GM18507 (cell line): ENCODE measurements around the gene DNAJC22.
"Not testable (repeated sequence)": the region's sequence is repeated elsewhere in the genome, so short reads cannot be mapped to it uniquely, and the experiment has no call there.

Experiments used
- DNase-seq: peaks from one replicate; pipeline ENCODE4 v3.0.0; 2011; ENCODE audit warnings: low read depth; ENCODE audit not compliant: insufficient read length; ENCODE audit errors: extremely low spot score
- FAIRE-seq: peaks from 2 replicates; lab custom pipeline; 2011; peaks lifted over from hg19 to GRCh38; lab: Jason Lieb, UNC

The DNAJC22 gene

DNA sequence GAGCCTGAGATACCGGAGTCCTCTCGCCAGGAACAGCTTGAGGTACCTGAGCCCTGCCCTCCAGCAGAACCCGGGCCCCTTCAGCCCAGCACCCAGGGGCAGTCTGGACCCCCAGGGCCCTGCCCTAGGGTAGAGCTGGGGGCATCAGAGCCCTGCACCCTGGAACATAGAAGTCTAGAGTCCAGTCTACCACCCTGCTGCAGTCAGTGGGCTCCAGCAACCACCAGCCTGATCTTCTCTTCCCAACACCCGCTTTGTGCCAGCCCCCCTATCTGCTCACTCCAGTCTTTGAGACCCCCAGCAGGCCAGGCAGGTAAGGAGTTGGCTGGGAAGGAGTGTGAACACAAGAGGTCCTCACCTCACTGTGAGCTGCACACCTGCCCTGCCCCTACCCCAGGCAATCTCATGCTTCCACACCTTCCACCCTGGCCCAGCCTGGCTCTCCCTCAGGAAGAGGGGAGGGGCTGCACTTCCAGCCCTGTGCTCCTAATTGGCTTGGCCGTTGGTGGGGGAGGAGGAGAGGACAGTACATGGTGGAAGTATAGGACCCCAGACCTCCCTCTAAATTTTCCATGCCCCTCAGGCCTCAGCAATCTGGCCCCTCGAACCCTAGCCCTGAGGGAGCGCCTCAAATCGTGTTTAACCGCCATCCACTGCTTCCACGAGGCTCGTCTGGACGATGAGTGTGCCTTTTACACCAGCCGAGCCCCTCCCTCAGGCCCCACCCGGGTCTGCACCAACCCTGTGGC is 15.9 kb upstream of the DNAJC22 start:
- no peak for DNase-seq
- FAIRE-seq, result no peak

DNA sequence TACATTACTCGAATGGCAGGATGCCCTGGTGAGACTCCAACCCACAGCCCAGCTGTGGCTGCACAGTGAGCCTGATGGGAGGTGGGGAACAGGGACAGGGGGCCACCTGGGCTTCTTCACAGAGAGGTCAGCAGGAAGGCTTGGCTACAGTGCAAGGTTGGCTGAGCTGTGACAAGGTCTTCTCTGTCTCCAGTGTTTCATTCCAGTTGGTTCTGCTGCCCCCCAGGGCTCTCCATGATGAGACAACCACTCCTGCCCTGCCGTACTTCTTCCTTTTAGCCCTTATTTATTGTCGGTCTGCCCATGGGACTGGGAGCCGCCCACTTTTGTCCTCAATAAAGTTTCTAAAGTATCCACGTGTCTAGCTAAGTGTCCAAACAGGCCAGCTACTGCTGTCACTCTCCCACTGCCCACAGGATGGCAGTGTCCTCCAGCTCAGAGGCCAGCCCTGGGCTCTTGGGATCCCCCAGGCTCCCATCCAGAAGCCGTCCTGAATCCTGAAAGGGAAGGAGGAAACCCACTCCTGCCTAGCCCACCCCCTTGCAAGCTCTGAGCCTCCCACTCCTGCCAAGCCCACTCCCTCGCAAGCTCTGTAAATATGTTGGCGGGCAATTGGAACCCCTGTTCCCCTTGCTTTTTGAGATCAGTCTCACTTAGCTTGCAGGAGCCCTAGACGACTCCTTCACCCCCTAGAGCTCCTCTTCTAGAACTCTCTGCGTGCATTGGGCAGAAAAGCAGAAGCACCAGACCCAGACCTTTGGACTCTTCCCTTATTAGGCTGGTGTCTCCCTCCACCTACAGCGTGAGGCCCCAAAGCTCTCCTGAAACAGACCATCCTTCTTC is 15.1 kb upstream of the DNAJC22 start:
- no peak for FAIRE-seq
- DNase-seq, result no peak

DNA sequence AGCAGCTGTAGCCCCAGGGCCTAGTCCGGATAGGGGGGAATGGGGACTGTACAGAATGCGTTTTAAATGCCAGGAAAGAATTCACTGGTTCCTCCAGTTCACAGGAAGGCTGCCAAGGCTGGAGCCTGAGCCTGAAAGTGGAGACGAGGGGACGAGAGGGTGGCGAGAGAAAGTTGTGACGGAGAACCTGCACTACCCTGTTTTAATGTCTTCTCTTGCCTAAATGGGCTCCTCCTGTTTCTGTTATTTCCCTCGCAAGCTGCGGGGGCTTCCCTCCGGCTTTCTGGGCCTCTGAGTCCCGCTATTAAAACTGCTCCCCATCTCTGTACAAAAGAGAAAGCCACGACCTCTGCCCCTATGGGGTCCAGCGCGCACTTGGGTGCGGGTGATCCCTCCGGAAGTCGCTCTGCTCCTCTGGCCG is 14.2 kb upstream of the DNAJC22 start:
- FAIRE-seq, result no peak

GRCh38 chr12:49332891-49333371 is 13.8 kb upstream of the DNAJC22 start:
- no peak for FAIRE-seq
- DNase-seq, result no peak

More for the DNA sequence above, 14.2 kb upstream of the DNAJC22 start:
- no peak for DNase-seq

GRCh38 chr12:49333778-49334177 is 12.9 kb upstream of the DNAJC22 start:
- not testable (repeated sequence) for DNase-seq, FAIRE-seq

DNA sequence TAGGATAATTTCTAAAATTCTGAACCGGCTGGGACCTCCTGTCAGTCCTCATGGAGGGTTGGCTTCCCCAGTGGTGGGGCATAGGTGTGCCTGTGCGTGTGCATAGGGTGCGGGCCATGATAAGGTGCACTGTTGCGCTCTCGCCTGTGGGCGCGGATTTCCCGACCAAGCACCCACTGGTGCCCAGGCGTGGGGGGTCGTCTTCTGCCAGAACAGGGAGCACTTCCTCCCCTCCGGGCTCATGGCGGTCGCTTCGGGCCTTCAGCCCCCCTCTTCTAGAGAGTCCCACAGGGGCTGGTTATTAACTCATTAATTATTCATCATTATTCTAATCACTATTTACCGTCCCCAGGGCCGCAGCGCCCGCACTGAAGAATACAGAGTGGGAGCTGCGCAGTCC is 12.5 kb upstream of the DNAJC22 start:
- FAIRE-seq (no peak), DNase-seq (no peak)

DNA sequence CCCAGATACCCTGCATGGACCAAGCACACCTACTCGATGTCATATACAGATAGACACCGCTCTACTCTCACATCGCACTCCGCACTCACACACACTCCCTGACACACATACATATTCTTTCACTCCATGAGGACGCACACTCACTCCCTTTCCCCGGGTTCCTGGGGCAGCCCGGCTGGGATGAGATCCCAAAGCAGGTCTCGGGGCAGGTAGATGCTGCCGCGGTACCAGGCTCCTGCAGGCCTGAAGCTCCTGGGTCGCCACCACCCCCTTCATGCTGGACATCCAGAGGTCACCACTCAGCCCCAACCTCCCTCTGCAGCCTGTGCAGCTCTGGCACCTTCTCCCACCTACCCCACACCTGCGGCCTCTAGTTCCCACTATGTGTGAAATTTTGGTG is 12.0 kb upstream of the DNAJC22 start:
- FAIRE-seq, result no peak
- no peak for DNase-seq

DNA sequence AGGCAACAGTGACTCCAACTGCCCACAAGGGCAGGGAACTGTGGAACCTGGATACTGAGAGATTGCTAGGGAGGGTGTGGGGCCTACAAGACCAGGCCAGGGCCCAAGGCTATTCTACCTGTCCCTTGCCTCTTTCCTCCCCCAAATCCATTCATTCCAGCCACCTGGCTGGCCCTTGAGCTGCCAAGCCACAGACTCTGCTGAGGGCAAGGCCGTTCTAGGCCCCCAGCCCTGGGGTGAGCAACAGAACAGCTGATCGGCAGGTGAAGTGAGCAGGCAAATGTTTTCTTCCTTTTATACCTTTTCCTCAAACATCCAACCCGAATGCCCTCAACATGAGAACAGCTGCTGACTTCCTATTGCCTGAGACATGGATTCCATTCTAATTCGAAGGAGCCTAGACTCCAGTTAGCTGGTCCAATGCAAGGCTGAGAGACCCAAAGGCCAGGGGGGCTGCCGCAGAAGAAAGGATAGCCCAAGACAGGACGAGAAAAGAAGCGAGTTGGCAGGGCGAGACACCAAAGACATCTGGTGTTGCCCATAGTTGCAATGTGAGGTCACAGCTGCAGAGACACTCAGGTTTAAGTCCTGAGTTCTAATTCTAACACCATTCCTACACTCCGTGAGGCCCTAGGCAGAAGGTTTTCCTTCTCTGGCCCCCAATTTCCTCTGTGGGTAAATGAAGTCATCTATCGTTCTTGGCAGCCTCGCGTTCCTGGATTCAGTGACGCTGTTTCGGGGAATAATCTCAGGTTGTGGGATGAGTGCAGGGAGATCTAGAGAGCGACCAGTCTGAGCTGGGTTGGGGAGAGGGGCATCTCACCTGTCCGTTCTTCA is 11.4 kb upstream of the DNAJC22 start:
- DNase-seq (no peak), FAIRE-seq (no peak)

GRCh38 chr12:49335955-49336644 is 10.6 kb upstream of the DNAJC22 start:
- FAIRE-seq (no peak), DNase-seq (no peak)

- peak; percentile 80 for DNase-seq
Observed at GRCh38 chr12:49336645-49337584, 9.8 kb upstream of the DNAJC22 start, which contains the start of gene C1QL4. Gene C1QL4, minus strand, starts transcription at chr12:49337188. Its CDS starts 711 bp downstream, at chr12:49336477.

GRCh38 chr12:49338830-49339463 is 7.7 kb upstream of the DNAJC22 start:
- no peak for DNase-seq
- FAIRE-seq, result no peak

More at GRCh38 chr12:49336645-49337584, 9.8 kb upstream of the DNAJC22 start, which contains the start of gene C1QL4:
- peak; percentile 64 for FAIRE-seq

GRCh38 chr12:49339464-49339861 is 7.2 kb upstream of the DNAJC22 start:
- FAIRE-seq, result no peak
- DNase-seq, result no peak

DNA sequence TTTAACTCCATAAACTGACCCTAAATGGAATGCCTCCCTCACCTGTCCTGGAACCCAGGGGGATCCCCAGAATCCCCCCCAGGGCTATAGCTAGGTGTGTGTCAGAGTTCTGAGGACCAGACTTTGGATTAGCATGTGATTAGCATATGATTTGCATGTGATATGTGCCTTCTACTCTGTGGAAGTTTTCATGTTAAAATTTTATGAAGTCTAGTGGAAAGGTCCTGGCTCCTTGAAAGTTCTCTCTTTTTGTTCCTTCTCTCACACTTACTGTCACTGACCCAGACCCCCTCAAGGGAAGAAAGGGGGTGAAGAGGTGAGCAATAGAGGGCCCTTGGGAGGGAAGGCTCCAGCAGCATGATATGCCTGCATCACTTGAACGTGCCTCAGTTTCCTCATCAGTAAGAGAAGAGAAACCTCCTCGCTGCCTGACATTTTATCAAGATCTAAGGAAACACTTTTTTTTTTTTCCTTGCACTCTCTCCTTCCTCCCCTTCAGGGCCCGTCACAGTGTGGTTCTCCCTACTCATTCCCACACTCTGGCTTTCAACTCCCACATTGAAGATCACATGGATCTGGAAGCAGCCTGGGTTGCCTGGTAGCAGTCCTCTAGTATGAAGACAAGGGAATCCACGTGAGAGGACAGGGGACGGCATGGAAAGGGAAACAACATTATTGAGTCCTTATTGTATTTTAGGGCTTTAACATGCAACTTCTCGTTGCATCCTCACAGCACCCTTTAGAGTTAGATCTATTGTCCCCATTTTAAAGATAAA is 6.4 kb upstream of the DNAJC22 start:
- FAIRE-seq, result no peak
- DNase-seq, result no peak

GRCh38 chr12:49340971-49341776 is 5.5 kb upstream of the DNAJC22 start:
- no peak for DNase-seq
- FAIRE-seq, result no peak

DNA sequence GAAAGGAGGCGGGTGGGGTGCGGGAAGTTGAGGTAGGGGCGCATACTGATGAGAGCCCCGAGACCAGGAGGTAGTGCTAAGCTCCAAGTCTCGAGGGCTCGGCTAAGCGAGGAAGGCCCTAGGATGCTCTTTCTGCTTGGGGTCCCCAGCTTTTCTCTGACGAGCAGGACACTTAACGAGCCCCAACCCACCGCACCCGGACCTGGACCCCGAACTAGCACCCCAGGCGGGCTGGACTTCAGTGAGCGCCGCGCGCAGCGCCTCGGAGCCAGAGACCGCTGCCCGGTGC is 5.0 kb upstream of the DNAJC22 start:
- FAIRE-seq, result no peak
- DNase-seq, result no peak
